ENCODE data around the gene C3AR1. TPM values are rescaled to one million over a fixed set of nuclear protein-coding genes. Genes with fewer than 3 reads are reported as not detected.

C3AR1 gene
- total and polyA plus RNA-seq, 2 of the 13 experiments (the other 11 are each of a cell fraction or from before 2014, with no cell fraction given), result not detected

DNA sequence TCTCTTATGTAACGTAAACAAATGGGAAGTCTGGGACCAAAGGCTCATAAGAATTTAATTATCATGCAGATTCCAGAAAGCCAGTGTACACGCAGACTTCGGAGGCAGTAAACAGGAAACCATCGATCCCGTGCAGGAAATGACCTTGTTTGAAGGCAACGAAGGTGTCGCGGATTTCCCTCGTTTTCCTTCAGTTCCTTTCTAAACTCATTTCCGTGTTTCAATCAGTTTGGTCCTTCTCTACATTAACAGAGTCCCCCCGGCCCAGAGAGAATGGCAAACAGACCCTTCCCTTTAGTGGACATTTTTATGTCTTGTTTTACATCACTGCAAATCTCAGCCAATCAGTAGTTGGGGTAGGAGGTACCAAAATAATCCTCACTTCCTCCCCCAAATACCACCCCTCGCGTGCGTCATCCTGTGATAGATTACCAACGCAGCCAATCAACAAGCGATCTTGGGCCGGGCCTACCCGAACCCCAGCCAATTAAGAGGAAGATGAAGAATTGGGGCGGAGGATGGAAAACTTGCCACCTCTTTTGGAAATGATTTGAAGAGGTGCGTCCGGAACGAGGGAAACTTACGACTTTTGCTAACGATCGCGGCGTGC, 39.8 kb downstream of the C3AR1 start (continued):
- TF ChIP-seq ZNF383 (CRISPR knock-in tag; IDR thresholded peaks at IDR 0.05; ENCODE audit: borderline replicate concordance), result no peak
- TF ChIP-seq, protein P1, sequence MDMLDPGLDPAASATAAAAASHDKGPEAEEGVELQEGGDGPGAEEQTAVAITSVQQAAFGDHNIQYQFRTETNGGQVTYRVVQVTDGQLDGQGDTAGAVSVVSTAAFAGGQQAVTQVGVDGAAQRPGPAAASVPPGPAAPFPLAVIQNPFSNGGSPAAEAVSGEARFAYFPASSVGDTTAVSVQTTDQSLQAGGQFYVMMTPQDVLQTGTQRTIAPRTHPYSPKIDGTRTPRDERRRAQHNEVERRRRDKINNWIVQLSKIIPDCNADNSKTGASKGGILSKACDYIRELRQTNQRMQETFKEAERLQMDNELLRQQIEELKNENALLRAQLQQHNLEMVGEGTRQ (IDR thresholded peaks at IDR 0.05; ENCODE audit: low read depth, low read length), result no peak
- TF ChIP-seq, protein P1 (CRISPR knock-in tag; IDR thresholded peaks at IDR 0.05; ENCODE audit: borderline replicate concordance), result no peak
- TF ChIP-seq NFE2L1 (CRISPR knock-in tag; IDR thresholded peaks at IDR 0.05; ENCODE audit: borderline replicate concordance), result no peak
- TF ChIP-seq GTF3A (CRISPR knock-in tag; conservative IDR thresholded peaks at IDR 0.05), result no peak
- TF ChIP-seq ATRX (CRISPR knock-in tag; IDR thresholded peaks at IDR 0.05; ENCODE audit: borderline replicate concordance), result no peak
- no peak for TF ChIP-seq ZNF180 (CRISPR knock-in tag; IDR thresholded peaks at IDR 0.05; ENCODE audit: borderline replicate concordance, low read depth)
- no peak; the same call in 1 of the 2 replicates for TF ChIP-seq POGZ (CRISPR knock-in tag; IDR thresholded peaks at IDR 0.05)
- TF ChIP-seq, protein P2, sequence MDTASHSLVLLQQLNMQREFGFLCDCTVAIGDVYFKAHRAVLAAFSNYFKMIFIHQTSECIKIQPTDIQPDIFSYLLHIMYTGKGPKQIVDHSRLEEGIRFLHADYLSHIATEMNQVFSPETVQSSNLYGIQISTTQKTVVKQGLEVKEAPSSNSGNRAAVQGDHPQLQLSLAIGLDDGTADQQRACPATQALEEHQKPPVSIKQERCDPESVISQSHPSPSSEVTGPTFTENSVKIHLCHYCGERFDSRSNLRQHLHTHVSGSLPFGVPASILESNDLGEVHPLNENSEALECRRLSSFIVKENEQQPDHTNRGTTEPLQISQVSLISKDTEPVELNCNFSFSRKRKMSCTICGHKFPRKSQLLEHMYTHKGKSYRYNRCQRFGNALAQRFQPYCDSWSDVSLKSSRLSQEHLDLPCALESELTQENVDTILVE (CRISPR knock-in tag; IDR thresholded peaks at IDR 0.05), result no peak
- TF ChIP-seq NFE2L2 (IDR thresholded peaks at IDR 0.05; ENCODE audit: low read length), result no peak
- TF ChIP-seq, protein P3, sequence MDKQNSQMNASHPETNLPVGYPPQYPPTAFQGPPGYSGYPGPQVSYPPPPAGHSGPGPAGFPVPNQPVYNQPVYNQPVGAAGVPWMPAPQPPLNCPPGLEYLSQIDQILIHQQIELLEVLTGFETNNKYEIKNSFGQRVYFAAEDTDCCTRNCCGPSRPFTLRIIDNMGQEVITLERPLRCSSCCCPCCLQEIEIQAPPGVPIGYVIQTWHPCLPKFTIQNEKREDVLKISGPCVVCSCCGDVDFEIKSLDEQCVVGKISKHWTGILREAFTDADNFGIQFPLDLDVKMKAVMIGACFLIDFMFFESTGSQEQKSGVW (CRISPR knock-in tag; IDR thresholded peaks at IDR 0.05; ENCODE audit: borderline replicate concordance), result no peak
- TF ChIP-seq ZNF468 (CRISPR knock-in tag; IDR thresholded peaks at IDR 0.05), result no peak
- TF ChIP-seq ZFP41 (CRISPR knock-in tag; IDR thresholded peaks at IDR 0.05; ENCODE audit: borderline replicate concordance), result no peak
- TF ChIP-seq, protein P4, sequence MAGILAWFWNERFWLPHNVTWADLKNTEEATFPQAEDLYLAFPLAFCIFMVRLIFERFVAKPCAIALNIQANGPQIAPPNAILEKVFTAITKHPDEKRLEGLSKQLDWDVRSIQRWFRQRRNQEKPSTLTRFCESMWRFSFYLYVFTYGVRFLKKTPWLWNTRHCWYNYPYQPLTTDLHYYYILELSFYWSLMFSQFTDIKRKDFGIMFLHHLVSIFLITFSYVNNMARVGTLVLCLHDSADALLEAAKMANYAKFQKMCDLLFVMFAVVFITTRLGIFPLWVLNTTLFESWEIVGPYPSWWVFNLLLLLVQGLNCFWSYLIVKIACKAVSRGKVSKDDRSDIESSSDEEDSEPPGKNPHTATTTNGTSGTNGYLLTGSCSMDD (CRISPR knock-in tag; IDR thresholded peaks at IDR 0.05), result no peak
- TF ChIP-seq SRSF4 (IDR thresholded peaks at IDR 0.05; ENCODE audit: low read depth, low read length, poor library complexity, severe bottlenecking), result no peak
- TF ChIP-seq, protein P5, sequence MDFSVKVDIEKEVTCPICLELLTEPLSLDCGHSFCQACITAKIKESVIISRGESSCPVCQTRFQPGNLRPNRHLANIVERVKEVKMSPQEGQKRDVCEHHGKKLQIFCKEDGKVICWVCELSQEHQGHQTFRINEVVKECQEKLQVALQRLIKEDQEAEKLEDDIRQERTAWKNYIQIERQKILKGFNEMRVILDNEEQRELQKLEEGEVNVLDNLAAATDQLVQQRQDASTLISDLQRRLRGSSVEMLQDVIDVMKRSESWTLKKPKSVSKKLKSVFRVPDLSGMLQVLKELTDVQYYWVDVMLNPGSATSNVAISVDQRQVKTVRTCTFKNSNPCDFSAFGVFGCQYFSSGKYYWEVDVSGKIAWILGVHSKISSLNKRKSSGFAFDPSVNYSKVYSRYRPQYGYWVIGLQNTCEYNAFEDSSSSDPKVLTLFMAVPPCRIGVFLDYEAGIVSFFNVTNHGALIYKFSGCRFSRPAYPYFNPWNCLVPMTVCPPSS (IDR thresholded peaks at IDR 0.05), result no peak
- TF ChIP-seq ZNF572 (CRISPR knock-in tag; IDR thresholded peaks at IDR 0.05), result no peak
- no peak for TF ChIP-seq AGO2 (optimal IDR thresholded peaks at IDR 0.05; ENCODE audit: low read depth, low read length)
- TF ChIP-seq, protein P6, sequence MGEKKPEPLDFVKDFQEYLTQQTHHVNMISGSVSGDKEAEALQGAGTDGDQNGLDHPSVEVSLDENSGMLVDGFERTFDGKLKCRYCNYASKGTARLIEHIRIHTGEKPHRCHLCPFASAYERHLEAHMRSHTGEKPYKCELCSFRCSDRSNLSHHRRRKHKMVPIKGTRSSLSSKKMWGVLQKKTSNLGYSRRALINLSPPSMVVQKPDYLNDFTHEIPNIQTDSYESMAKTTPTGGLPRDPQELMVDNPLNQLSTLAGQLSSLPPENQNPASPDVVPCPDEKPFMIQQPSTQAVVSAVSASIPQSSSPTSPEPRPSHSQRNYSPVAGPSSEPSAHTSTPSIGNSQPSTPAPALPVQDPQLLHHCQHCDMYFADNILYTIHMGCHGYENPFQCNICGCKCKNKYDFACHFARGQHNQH (CRISPR knock-in tag; IDR thresholded peaks at IDR 0.05), result no peak; the same call in 1 of the 2 replicates
- no peak; the same call in 1 of the 2 replicates for TF ChIP-seq ZNF792 (CRISPR knock-in tag; IDR thresholded peaks at IDR 0.05)
- no peak; the same call in none of the 2 replicates for TF ChIP-seq SNAPC2 (CRISPR knock-in tag; IDR thresholded peaks at IDR 0.05)
- TF ChIP-seq PHB2 (IDR thresholded peaks at IDR 0.05; ENCODE audit: partially characterized antibody), result no peak
- no peak for TF ChIP-seq ZNF33A (CRISPR knock-in tag; IDR thresholded peaks at IDR 0.05; ENCODE audit: borderline replicate concordance)
- no peak for TF ChIP-seq SALL2 (CRISPR knock-in tag; IDR thresholded peaks at IDR 0.05)

All from HepG2 (cell line).